Tracheal epithelial cell (primary cell): ENCODE data around the gene LACTBL1. TPM values are rescaled to one million over a fixed set of nuclear protein-coding genes. Genes with fewer than 3 reads are reported as not detected.

Source experiments
- total RNA-seq: library from RNA; depleted of rRNA; stranded (reverse); fragments of >200 nt; gene quantifications from 2 replicates; pipeline ENCODE4 v1.2.1, GENCODE V29; 2014

Gene LACTBL1
- total RNA-seq: not detected in 2 replicates

GRCh38 chr1:22972760-22973159 lies at the start of gene LACTBL1:
LACTBL1 (minus strand) TSS chr1:22972866; CDS start chr1:22972316, 550 bp downstream.

GRCh38 chr1:23019094-23019862 lies 46.6 kb upstream of the LACTBL1 start, which contains the start of gene KDM1A:
KDM1A (plus strand) TSS chr1:23019468; CDS start chr1:23019597, 129 bp downstream.

Other genes with a start within 250 kb of the LACTBL1 start
- gene TEX46, start 43.0 kb upstream of the LACTBL1 start, total RNA-seq: not detected in 2 replicates
- gene KDM1A, start 46.6 kb upstream of the LACTBL1 start, total RNA-seq: 94.6 and 132 TPM in 2 replicates
- gene LUZP1, start 196.0 kb upstream of the LACTBL1 start, total RNA-seq: 14.7 and 32.5 TPM in 2 replicates
- gene HTR1D, start 244.6 kb upstream of the LACTBL1 start, total RNA-seq: under 0.01 TPM in 1 of 2 replicates, not detected in the other